Measurements from ENCODE around the gene NPM1. TPM values are rescaled to one million over a fixed set of nuclear protein-coding genes. Genes with fewer than 3 reads are reported as not detected.

Gene NPM1
- total and polyA plus RNA-seq, 2 of the 13 experiments (the other 11 are each of a cell fraction or from before 2014, with no cell fraction given) = 2,047 to 3,353 TPM

GRCh38 chr5:171418316-171418981, 30.8 kb downstream of the NPM1 start (continued):
- TF ChIP-seq ZNF563 (CRISPR knock-in tag; IDR thresholded peaks at IDR 0.05) = no peak
- TF ChIP-seq MXI1 (IDR thresholded peaks at IDR 0.05; ENCODE audit: borderline replicate concordance, low read depth, low read length) = no peak
- TF ChIP-seq, protein P1, sequence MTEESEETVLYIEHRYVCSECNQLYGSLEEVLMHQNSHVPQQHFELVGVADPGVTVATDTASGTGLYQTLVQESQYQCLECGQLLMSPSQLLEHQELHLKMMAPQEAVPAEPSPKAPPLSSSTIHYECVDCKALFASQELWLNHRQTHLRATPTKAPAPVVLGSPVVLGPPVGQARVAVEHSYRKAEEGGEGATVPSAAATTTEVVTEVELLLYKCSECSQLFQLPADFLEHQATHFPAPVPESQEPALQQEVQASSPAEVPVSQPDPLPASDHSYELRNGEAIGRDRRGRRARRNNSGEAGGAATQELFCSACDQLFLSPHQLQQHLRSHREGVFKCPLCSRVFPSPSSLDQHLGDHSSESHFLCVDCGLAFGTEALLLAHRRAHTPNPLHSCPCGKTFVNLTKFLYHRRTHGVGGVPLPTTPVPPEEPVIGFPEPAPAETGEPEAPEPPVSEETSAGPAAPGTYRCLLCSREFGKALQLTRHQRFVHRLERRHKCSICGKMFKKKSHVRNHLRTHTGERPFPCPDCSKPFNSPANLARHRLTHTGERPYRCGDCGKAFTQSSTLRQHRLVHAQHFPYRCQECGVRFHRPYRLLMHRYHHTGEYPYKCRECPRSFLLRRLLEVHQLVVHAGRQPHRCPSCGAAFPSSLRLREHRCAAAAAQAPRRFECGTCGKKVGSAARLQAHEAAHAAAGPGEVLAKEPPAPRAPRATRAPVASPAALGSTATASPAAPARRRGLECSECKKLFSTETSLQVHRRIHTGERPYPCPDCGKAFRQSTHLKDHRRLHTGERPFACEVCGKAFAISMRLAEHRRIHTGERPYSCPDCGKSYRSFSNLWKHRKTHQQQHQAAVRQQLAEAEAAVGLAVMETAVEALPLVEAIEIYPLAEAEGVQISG (CRISPR knock-in tag; IDR thresholded peaks at IDR 0.05) = peak; percentile 21; the same call in 1 of the 2 replicates
- TF ChIP-seq, protein P2, sequence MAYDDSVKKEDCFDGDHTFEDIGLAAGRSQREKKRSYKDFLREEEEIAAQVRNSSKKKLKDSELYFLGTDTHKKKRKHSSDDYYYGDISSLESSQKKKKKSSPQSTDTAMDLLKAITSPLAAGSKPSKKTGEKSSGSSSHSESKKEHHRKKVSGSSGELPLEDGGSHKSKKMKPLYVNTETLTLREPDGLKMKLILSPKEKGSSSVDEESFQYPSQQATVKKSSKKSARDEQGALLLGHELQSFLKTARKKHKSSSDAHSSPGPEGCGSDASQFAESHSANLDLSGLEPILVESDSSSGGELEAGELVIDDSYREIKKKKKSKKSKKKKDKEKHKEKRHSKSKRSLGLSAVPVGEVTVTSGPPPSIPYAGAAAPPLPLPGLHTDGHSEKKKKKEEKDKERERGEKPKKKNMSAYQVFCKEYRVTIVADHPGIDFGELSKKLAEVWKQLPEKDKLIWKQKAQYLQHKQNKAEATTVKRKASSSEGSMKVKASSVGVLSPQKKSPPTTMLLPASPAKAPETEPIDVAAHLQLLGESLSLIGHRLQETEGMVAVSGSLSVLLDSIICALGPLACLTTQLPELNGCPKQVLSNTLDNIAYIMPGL (CRISPR knock-in tag; IDR thresholded peaks at IDR 0.05; ENCODE audit: borderline replicate concordance in 1 of 2, low read depth in 1 of 2) = peak; percentile 41 to 55; a peak in 3 of 4 replicates
- TF ChIP-seq KDM2A (CRISPR knock-in tag; IDR thresholded peaks at IDR 0.05; ENCODE audit: borderline replicate concordance, low read depth) = peak; percentile 68
- no peak for TF ChIP-seq ZFP62 (CRISPR knock-in tag; IDR thresholded peaks at IDR 0.05)
- TF ChIP-seq CSRNP2 (CRISPR knock-in tag; conservative IDR thresholded peaks at IDR 0.05; ENCODE audit: low read depth) = no peak
- no peak for TF ChIP-seq TRAFD1 (CRISPR knock-in tag; IDR thresholded peaks at IDR 0.05; ENCODE audit: borderline replicate concordance)
- no peak for TF ChIP-seq ZBTB7A (CRISPR knock-in tag; IDR thresholded peaks at IDR 0.05)
- peak; percentile 59; the same call in 1 of the 2 replicates for TF ChIP-seq ZNF263 (CRISPR knock-in tag; IDR thresholded peaks at IDR 0.05)
- TF ChIP-seq JUND (CRISPR knock-in tag; IDR thresholded peaks at IDR 0.05) = no peak
- TF ChIP-seq ZNF891 (CRISPR knock-in tag; IDR thresholded peaks at IDR 0.05) = no peak; the same call in 1 of the 2 replicates
- TF ChIP-seq DBP (CRISPR knock-in tag; IDR thresholded peaks at IDR 0.05; ENCODE audit: not compliant biosample characterization) = peak; percentile 53
- TF ChIP-seq, protein P3, sequence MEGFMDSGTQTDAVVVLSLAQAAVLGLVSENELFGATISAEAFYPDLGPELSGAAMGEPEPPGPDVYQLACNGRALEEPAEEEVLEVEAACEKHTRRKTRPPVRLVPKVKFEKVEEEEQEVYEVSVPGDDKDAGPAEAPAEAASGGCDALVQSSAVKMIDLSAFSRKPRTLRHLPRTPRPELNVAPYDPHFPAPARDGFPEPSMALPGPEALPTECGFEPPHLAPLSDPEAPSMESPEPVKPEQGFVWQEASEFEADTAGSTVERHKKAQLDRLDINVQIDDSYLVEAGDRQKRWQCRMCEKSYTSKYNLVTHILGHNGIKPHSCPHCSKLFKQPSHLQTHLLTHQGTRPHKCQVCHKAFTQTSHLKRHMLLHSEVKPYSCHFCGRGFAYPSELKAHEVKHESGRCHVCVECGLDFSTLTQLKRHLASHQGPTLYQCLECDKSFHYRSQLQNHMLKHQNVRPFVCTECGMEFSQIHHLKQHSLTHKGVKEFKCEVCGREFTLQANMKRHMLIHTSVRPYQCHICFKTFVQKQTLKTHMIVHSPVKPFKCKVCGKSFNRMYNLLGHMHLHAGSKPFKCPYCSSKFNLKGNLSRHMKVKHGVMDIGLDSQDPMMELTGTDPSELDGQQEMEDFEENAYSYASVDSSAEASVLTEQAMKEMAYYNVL (CRISPR knock-in tag; IDR thresholded peaks at IDR 0.05; ENCODE audit: borderline replicate concordance) = no peak
- no peak; the same call in 1 of the 2 replicates for TF ChIP-seq ZSCAN21 (CRISPR knock-in tag; IDR thresholded peaks at IDR 0.05; ENCODE audit: borderline replicate concordance)
- peak; percentile 18; the same call in 1 of the 2 replicates for TF ChIP-seq SALL1 (CRISPR knock-in tag; IDR thresholded peaks at IDR 0.05)

All from HepG2 (cell line).